Astrocyte (in vitro differentiated cells and primary cell): ENCODE measurements around the gene CSPG4. TPM values are rescaled to one million over a fixed set of nuclear protein-coding genes. Genes with fewer than 3 reads are reported as not detected.
A peak's percentile ranks its signal among the peaks of the same experiment; 100 is the strongest.
"Not testable (repeated sequence)": the region's sequence is repeated elsewhere in the genome, so short reads cannot be mapped to it uniquely, and the experiment has no call there.

Experiments
- DNase-seq: peaks from one replicate; pipeline ENCODE4 v3.0.0-alpha.2; 2010; ENCODE audit warnings: low read depth
- FAIRE-seq: peaks from 2 replicates; lab custom pipeline; 2011; peaks lifted over from hg19 to GRCh38; lab: Jason Lieb, UNC
- H2AFZ ChIP-seq: 2 replicates; pipeline ENCODE4 v1.6.0; 2012; ENCODE audit warnings: low read depth, low read length, inconsistent platforms
- H3K27ac ChIP-seq: 2 replicates; pipeline ENCODE4 v1.5.1; 2011; ENCODE audit warnings: low read depth, low read length, inconsistent platforms
- H3K27me3 ChIP-seq: 2 replicates; pipeline ENCODE4 v1.6.0; 2011; ENCODE audit warnings: low read length, inconsistent platforms; ENCODE audit not compliant: insufficient read depth
- H3K36me3 ChIP-seq: 2 replicates; pipeline ENCODE4 v1.5.1; 2011; ENCODE audit warnings: low read length, inconsistent platforms; ENCODE audit not compliant: insufficient read depth
- H3K4me1 ChIP-seq: 2 replicates; pipeline ENCODE4 v1.5.1; 2011; ENCODE audit warnings: low read length, inconsistent platforms; ENCODE audit not compliant: insufficient read depth
- H3K4me2 ChIP-seq: 2 replicates; pipeline ENCODE4 v1.6.0; 2012; ENCODE audit warnings: low read length, inconsistent platforms
- H3K4me3 ChIP-seq: 2 replicates; pipeline ENCODE4 v1.5.1; 2011; ENCODE audit warnings: low read depth, mild to moderate bottlenecking, low read length, inconsistent platforms; ENCODE audit not compliant: insufficient read depth
- H3K79me2 ChIP-seq: 2 replicates; pipeline ENCODE4 v1.6.0; 2012; ENCODE audit warnings: mild to moderate bottlenecking, low read length, inconsistent platforms; ENCODE audit not compliant: insufficient read depth
- H3K9ac ChIP-seq: 2 replicates; pipeline ENCODE4 v1.6.0; 2012; ENCODE audit warnings: mild to moderate bottlenecking, low read length, inconsistent platforms
- H3K9me3 ChIP-seq: 2 replicates; pipeline ENCODE4 v1.5.1; 2012; ENCODE audit warnings: low read depth, mild to moderate bottlenecking, low read length, inconsistent platforms; ENCODE audit not compliant: insufficient read depth
- H4K20me1 ChIP-seq: 2 replicates; pipeline ENCODE4 v1.6.0; 2012; ENCODE audit warnings: low read length, inconsistent platforms; ENCODE audit not compliant: insufficient read depth
- H3K27ac Mint-ChIP-seq: one replicate; pipeline ENCODE4 v1.8.0; 2021; ENCODE audit warnings: mild to moderate bottlenecking, mixed read lengths; ENCODE audit not compliant: unreplicated experiment
- H3K27me3 Mint-ChIP-seq: one replicate; pipeline ENCODE4 v1.8.0; 2021; ENCODE audit warnings: low read depth, mixed read lengths; ENCODE audit not compliant: unreplicated experiment
- H3K36me3 Mint-ChIP-seq: one replicate; pipeline ENCODE4 v1.8.0; 2021; ENCODE audit warnings: low read depth, mixed read lengths; ENCODE audit not compliant: unreplicated experiment
- H3K4me1 Mint-ChIP-seq: one replicate; pipeline ENCODE4 v1.8.0; 2021; ENCODE audit warnings: low read depth, mixed read lengths; ENCODE audit not compliant: unreplicated experiment
- H3K4me3 Mint-ChIP-seq: one replicate; pipeline ENCODE4 v1.8.0; 2021; ENCODE audit warnings: mild to moderate bottlenecking, moderate library complexity, mixed read lengths; ENCODE audit not compliant: unreplicated experiment
- H3K9me3 Mint-ChIP-seq: one replicate; pipeline ENCODE4 v1.8.0; 2021; ENCODE audit warnings: mild to moderate bottlenecking, mixed read lengths; ENCODE audit not compliant: unreplicated experiment
- EZH2 ChIP-seq: IDR thresholded peaks from 2 replicates; pipeline ENCODE4 v1.6.1; 2012; ENCODE audit warnings: mild to moderate bottlenecking, low read length, inconsistent platforms; ENCODE audit not compliant: insufficient read depth
- total RNA-seq: library from RNA; stranded (reverse); gene quantifications from 2 replicates; pipeline ENCODE4 v1.2.1, GENCODE V29; 2021
- TF ChIP-seq, protein P1 (sequence below): IDR thresholded peaks from 2 replicates; pipeline ENCODE4 v1.5.1; 2011; ENCODE audit warnings: low read depth, mild to moderate bottlenecking, inconsistent platforms, low read length, moderate library complexity; ENCODE audit not compliant: insufficient read depth

CSPG4 gene
- total RNA-seq, 1 donor from 2014 or later: 26.9 TPM

DNA sequence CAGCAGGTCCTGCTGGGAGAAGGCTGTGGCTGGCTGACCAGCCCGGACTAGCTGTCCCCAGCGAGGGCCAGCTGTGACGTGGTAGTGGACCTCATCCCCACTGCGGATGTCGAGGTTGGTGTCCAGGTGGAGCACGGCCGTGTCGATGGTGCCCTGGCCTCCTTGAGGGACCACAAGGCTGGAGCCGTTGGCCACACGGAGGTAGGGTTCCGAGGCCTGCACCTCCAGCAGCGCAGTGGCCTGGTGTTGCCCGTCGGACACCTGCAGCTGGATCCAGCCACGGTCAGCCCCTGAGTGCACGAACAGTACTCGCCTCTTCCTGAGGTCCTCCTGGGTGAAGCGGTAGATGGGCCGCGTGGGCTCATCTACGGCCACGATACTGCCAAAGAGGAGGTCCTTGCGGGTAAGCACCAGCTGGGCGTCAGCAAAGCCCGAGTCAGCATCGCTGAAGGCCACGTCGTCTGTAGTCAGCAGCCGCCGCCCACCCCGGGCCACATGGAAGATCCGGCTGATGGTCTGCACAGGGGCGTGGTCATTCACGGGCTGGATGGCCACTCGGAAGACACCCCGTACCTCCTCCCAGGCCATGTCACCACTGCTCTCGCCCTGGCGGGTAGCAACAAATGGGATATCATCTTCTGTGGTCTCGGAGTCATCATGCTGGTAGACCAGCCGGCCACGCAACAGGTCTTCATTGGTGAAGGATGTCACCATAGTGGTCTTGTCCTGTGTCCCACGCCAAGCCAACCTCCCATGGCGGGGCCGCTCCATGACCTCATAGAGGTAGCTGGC lies 25.0 kb downstream of the CSPG4 start:
- Histone ChIP-seq H3K4me2 (no peak overlapping the region), H3K27ac (no peak overlapping the region), H3K4me1 (no peaks in the 10 kb centered on the region), H3K27me3 (no peaks in the 10 kb centered on the region), H2AFZ (no peak overlapping the region), H3K36me3 (peaks cover 17% of the 10 kb centered on the region), H4K20me1 (peaks cover 25% of the 10 kb centered on the region), H3K9ac (no peak overlapping the region), H3K4me3 (no peak overlapping the region), H3K9me3 (no peaks in the 10 kb centered on the region), H3K79me2 (no peaks in the 10 kb centered on the region)
- Mint-ChIP-seq H3K4me1 (peaks cover 9% of the 10 kb centered on the region), H3K9me3 (no peaks in the 10 kb centered on the region), H3K4me3 (no peak overlapping the region), H3K27me3 (peaks cover 2% of the 10 kb centered on the region), H3K27ac (peak overlapping the region; percentile 41), H3K36me3 (peaks cover 15% of the 10 kb centered on the region)
- TF ChIP-seq EZH2: no peak
- TF ChIP-seq, protein P1, sequence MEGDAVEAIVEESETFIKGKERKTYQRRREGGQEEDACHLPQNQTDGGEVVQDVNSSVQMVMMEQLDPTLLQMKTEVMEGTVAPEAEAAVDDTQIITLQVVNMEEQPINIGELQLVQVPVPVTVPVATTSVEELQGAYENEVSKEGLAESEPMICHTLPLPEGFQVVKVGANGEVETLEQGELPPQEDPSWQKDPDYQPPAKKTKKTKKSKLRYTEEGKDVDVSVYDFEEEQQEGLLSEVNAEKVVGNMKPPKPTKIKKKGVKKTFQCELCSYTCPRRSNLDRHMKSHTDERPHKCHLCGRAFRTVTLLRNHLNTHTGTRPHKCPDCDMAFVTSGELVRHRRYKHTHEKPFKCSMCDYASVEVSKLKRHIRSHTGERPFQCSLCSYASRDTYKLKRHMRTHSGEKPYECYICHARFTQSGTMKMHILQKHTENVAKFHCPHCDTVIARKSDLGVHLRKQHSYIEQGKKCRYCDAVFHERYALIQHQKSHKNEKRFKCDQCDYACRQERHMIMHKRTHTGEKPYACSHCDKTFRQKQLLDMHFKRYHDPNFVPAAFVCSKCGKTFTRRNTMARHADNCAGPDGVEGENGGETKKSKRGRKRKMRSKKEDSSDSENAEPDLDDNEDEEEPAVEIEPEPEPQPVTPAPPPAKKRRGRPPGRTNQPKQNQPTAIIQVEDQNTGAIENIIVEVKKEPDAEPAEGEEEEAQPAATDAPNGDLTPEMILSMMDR: no peak
- FAIRE-seq (no peak), DNase-seq (no peak)

DNA sequence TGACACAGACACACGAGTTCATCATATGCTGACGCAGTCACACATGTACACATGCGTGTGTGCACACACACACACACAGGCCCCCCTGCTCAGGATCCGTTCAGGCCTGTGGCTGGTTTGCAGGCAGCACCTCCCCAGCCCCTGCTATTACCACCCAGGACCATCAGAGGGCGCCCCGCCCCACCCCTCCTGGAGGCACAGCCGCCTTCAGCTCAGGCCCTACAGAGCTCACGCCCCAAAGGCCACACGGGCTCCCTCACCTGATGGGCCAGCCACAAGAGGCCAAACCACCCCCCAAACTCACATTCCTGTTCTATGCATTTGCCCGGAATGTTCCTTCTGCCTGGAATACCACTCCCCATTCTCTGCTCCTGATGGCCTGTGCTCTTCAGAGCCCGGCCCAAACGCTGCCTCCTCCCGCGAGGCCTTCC lies 26.4 kb downstream of the CSPG4 start:
- peaks cover 11% of the 10 kb centered on the region for H3K36me3 ChIP-seq
- H3K4me1 Mint-ChIP-seq, H2AFZ ChIP-seq, H3K9me3 Mint-ChIP-seq, H3K4me3 ChIP-seq, H3K27ac ChIP-seq, H3K27me3 Mint-ChIP-seq, H3K27ac Mint-ChIP-seq, DNase-seq, FAIRE-seq, H3K9ac ChIP-seq, H3K79me2 ChIP-seq, H3K9me3 ChIP-seq, H3K4me1 ChIP-seq, H3K4me3 Mint-ChIP-seq, H3K27me3 ChIP-seq, H3K4me2 ChIP-seq: not testable (repeated sequence)
- TF ChIP-seq, protein P1: peak; percentile 30
- peaks cover 12% of the 10 kb centered on the region for H3K36me3 Mint-ChIP-seq
- H4K20me1 ChIP-seq: peaks cover 25% of the 10 kb centered on the region

DNA sequence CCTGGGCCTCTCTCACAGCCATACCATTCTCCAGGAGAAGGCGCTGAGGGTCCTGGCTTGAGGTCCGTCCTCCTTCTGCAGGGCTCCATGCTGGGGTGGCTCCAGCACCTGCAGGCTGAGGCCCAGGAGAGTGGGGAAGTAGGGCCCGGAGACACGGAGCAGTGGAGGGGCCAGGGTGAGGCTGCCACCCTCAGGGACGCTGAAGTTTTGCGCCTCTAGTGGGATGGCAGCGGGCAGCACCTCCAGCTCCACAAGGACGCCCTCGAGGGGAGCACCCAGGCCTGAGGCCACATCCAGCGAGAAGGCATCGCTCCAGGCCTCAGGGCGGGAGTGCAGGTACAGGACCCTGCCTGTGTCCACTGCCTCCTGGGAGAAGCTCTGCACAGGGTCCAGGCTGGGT lies 27.5 kb downstream of the CSPG4 start:
- peaks cover 25% of the 10 kb centered on the region for H4K20me1 ChIP-seq
- DNase-seq (no peak), FAIRE-seq (no peak)
- H3K4me1 ChIP-seq: no peaks in the 10 kb centered on the region
- Mint-ChIP-seq H3K4me3 (no peak overlapping the region), H3K27me3 (no peaks in the 10 kb centered on the region), H3K36me3 (peaks cover 12% of the 10 kb centered on the region), H3K4me1 (peaks cover 2% of the 10 kb centered on the region), H3K27ac (no peak overlapping the region), H3K9me3 (no peaks in the 10 kb centered on the region)
- no peaks in the 10 kb centered on the region for H3K79me2 ChIP-seq
- no peak overlapping the region for H3K9ac ChIP-seq
- peaks cover 13% of the 10 kb centered on the region for H3K36me3 ChIP-seq
- TF ChIP-seq, protein P1: no peak
- no peak for TF ChIP-seq EZH2
- H3K27me3 ChIP-seq: no peaks in the 10 kb centered on the region
- H3K4me3 ChIP-seq: no peak overlapping the region
- H3K9me3 ChIP-seq: no peaks in the 10 kb centered on the region
- H2AFZ ChIP-seq: no peak overlapping the region
- no peak overlapping the region for H3K4me2 ChIP-seq
- no peak overlapping the region for H3K27ac ChIP-seq
